Ovary (tissue), 3 donors: ENCODE results near the gene CYFIP2.

Experiments
- CTCF ChIP-seq, 3 donors: fragments of 450-650 bp in 2 of 3; fragments of 200-600 bp in 1 of 3; IDR thresholded peaks; one replicate each; pipeline versions ENCODE4 v1.5.1 to v1.8.0; 2016 to 2022; ENCODE audit warnings: antibody characterized with exemption in 3 of 3, mild to moderate bottlenecking in 1 of 3
- EP300 ChIP-seq: sonication (generic); formaldehyde crosslinking; IDR thresholded peaks from one replicate; pipeline ENCODE4 v1.6.1; 2017; ENCODE audit warnings: antibody characterized with exemption
- POLR2A ChIP-seq: fragments of 450-650 bp; IDR thresholded peaks from one replicate; pipeline ENCODE4 v1.6.1; 2017; ENCODE audit warnings: antibody characterized with exemption, mild to moderate bottlenecking, moderate library complexity
- donor health status: DM: no; HTN: no; CAD: no.

DNA sequence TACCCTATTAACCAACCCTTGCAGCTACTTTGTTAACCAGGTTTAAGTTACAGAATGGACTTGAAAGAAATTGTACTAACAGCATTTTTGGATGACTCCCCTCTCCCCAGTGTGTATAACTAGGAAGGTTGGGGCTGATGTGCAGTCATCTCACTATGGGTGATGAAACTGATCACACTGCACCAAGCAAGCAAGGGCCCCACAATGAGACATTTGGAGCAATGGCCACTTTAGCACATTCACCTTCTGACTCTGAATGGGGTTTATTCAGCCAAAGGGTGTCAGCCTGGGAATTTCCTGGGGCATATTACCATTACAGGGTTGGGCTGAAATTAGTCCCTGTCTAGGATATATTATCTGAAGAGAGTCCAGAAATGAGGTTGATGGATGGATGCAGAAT lies 18.7 kb upstream of the CYFIP2 start:
- TF ChIP-seq CTCF (IDR thresholded peaks at IDR 0.05) (no peak), POLR2A (no peak), EP300 (no peak)
